Hepatocyte (in vitro differentiated cells): ENCODE data around the gene PRSS33. TPM values are rescaled to one million over a fixed set of nuclear protein-coding genes. Genes with fewer than 3 reads are reported as not detected.

Experiments used
- DNase-seq: peaks from one replicate; pipeline ENCODE4 v3.0.0-alpha.2; 2016; ENCODE audit warnings: low spot score
- H2AFZ ChIP-seq: fragments of 200-600 bp; sonication (generic); 2 replicates; pipeline ENCODE4 v1.6.0; 2016; ENCODE audit warnings: antibody characterized with exemption, mild to moderate bottlenecking
- H3K27ac ChIP-seq: fragments of 200-600 bp; sonication (generic); 2 replicates; pipeline ENCODE4 v1.5.1; 2016; ENCODE audit warnings: mild to moderate bottlenecking
- H3K27me3 ChIP-seq: fragments of 200-600 bp; sonication (generic); 2 replicates; pipeline ENCODE4 v1.6.1; 2016
- H3K36me3 ChIP-seq: fragments of 200-600 bp; sonication (generic); replicated peaks from 2 replicates; pipeline ENCODE4 v1.5.1; 2016; ENCODE audit warnings: low read depth; ENCODE audit not compliant: insufficient read depth
- H3K4me1 ChIP-seq: fragments of 200-600 bp; sonication (generic); 2 replicates; pipeline ENCODE4 v1.5.1; 2016; ENCODE audit warnings: mild to moderate bottlenecking, moderate library complexity; ENCODE audit not compliant: insufficient read depth
- H3K4me2 ChIP-seq: fragments of 200-600 bp; sonication (generic); 2 replicates; pipeline ENCODE4 v1.6.0; 2016
- H3K4me3 ChIP-seq: fragments of 200-600 bp; sonication (generic); 2 replicates; pipeline ENCODE4 v1.5.1; 2016; ENCODE audit warnings: mild to moderate bottlenecking
- H3K79me2 ChIP-seq: fragments of 200-600 bp; sonication (generic); 2 replicates; pipeline ENCODE4 v1.6.0; 2017; ENCODE audit warnings: mild to moderate bottlenecking
- H3K9me2 ChIP-seq: fragments of 200-600 bp; sonication (generic); replicated peaks from 2 replicates; pipeline ENCODE4 v1.6.0; 2017; ENCODE audit warnings: mild to moderate bottlenecking; ENCODE audit not compliant: insufficient read depth
- H3K9me3 ChIP-seq: fragments of 200-600 bp; sonication (generic); 2 replicates; pipeline ENCODE4 v1.5.1; 2016; ENCODE audit warnings: low read depth, mild to moderate bottlenecking
- H4K20me1 ChIP-seq: fragments of 200-600 bp; sonication (generic); 2 replicates; pipeline ENCODE4 v1.6.0; 2016; ENCODE audit warnings: mild to moderate bottlenecking; ENCODE audit not compliant: insufficient read depth, poor library complexity, severe bottlenecking
- EZH2 ChIP-seq: fragments of 200-600 bp; sonication (generic); IDR thresholded peaks from 2 replicates; pipeline ENCODE4 v1.6.1; 2016; ENCODE audit warnings: antibody characterized with exemption, mild to moderate bottlenecking, borderline replicate concordance
- EZH2phosphoT487 ChIP-seq: fragments of 200-600 bp; sonication (generic); IDR thresholded peaks from one replicate; pipeline ENCODE4 v1.6.1; 2018; ENCODE audit warnings: antibody characterized with exemption, mild to moderate bottlenecking, low read depth, moderate library complexity; ENCODE audit not compliant: unreplicated experiment, severe bottlenecking
- WGBS: methylation state at CpG from one replicate; pipeline ENCODE4 v1.1.6; 2016; ENCODE audit warnings: low lambda C conversion rate; ENCODE audit errors: missing lambda C conversion rate; 5-methylcytosine and 5-hydroxymethylcytosine counted together
- polyA plus RNA-seq: library from polyadenylated mRNA; unstranded; fragments of >200 nt; fragmentation: Nextera tagmentation; extraction: Ambion mirVana; gene quantifications from 2 replicates; pipeline ENCODE4 v1.2.1, GENCODE V29; 2016
- total RNA-seq: library from RNA; depleted of rRNA; stranded (reverse); fragments of >200 nt; gene quantifications from 2 replicates; pipeline ENCODE4 v1.2.3, GENCODE V29; 2014
- TF ChIP-seq, protein P1 (sequence below): fragments of 200-600 bp; sonication (generic); IDR thresholded peaks from 2 replicates; pipeline ENCODE4 v1.5.1; 2016; ENCODE audit warnings: antibody characterized with exemption, mild to moderate bottlenecking; ENCODE audit not compliant: poor library complexity

The PRSS33 gene
- total and polyA plus RNA-seq, 2 experiments from 2014 or later = not detected

- H3K4me3 ChIP-seq = no peak overlapping the region
- no peaks in the 10 kb centered on the region for H3K9me3 ChIP-seq
- DNase-seq = no peak
- no peaks in the 10 kb centered on the region for H4K20me1 ChIP-seq
- peaks cover 9% of the 10 kb centered on the region for H3K79me2 ChIP-seq
- no peaks in the 10 kb centered on the region for H3K36me3 ChIP-seq
- no peak overlapping the region for H3K27ac ChIP-seq
- no peak overlapping the region for H2AFZ ChIP-seq
- TF ChIP-seq EZH2 (no peak), EZH2phosphoT487 (no peak)
- TF ChIP-seq, protein P1, sequence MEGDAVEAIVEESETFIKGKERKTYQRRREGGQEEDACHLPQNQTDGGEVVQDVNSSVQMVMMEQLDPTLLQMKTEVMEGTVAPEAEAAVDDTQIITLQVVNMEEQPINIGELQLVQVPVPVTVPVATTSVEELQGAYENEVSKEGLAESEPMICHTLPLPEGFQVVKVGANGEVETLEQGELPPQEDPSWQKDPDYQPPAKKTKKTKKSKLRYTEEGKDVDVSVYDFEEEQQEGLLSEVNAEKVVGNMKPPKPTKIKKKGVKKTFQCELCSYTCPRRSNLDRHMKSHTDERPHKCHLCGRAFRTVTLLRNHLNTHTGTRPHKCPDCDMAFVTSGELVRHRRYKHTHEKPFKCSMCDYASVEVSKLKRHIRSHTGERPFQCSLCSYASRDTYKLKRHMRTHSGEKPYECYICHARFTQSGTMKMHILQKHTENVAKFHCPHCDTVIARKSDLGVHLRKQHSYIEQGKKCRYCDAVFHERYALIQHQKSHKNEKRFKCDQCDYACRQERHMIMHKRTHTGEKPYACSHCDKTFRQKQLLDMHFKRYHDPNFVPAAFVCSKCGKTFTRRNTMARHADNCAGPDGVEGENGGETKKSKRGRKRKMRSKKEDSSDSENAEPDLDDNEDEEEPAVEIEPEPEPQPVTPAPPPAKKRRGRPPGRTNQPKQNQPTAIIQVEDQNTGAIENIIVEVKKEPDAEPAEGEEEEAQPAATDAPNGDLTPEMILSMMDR = no peak
- H3K4me2 ChIP-seq = no peak overlapping the region
- no peaks in the 10 kb centered on the region for H3K27me3 ChIP-seq
- no peaks in the 10 kb centered on the region for H3K4me1 ChIP-seq
- WGBS = 91% methylated on average over 9 of the region's 9 CpGs
- H3K9me2 ChIP-seq = no peaks in the 10 kb centered on the region
These were observed 41.4 kb downstream of the PRSS33 start for GRCh38 chr16:2745961-2746360.

- H3K9me3 ChIP-seq = no peaks in the 10 kb centered on the region
- WGBS = 83% methylated on average over 15 of the region's 15 CpGs
- no peaks in the 10 kb centered on the region for H4K20me1 ChIP-seq
- H3K4me1 ChIP-seq = no peaks in the 10 kb centered on the region
- TF ChIP-seq EZH2phosphoT487 (no peak), EZH2 (no peak)
- TF ChIP-seq, protein P1 = no peak
- H3K9me2 ChIP-seq = no peaks in the 10 kb centered on the region
- H3K27me3 ChIP-seq = no peaks in the 10 kb centered on the region
- peaks cover 2% of the 10 kb centered on the region for H3K79me2 ChIP-seq
- no peak overlapping the region for H3K27ac ChIP-seq
- H3K4me2 ChIP-seq = no peak overlapping the region
- no peak for DNase-seq
- no peaks in the 10 kb centered on the region for H3K36me3 ChIP-seq
- H2AFZ ChIP-seq = no peak overlapping the region
- no peak overlapping the region for H3K4me3 ChIP-seq
These were observed 42.1 kb downstream of the PRSS33 start for GRCh38 chr16:2745116-2745890.

- no peaks in the 10 kb centered on the region for H3K9me2 ChIP-seq
- H3K36me3 ChIP-seq = no peaks in the 10 kb centered on the region
- TF ChIP-seq EZH2phosphoT487 (no peak), EZH2 (no peak)
- TF ChIP-seq, protein P1 = no peak
- no peaks in the 10 kb centered on the region for H3K79me2 ChIP-seq
- no peaks in the 10 kb centered on the region for H4K20me1 ChIP-seq
- H3K4me3 ChIP-seq = no peak overlapping the region
- H2AFZ ChIP-seq = no peak overlapping the region
- no peaks in the 10 kb centered on the region for H3K4me1 ChIP-seq
- no peak overlapping the region for H3K4me2 ChIP-seq
- WGBS = 91% methylated on average over 6 of the region's 6 CpGs
- DNase-seq = no peak
- H3K27me3 ChIP-seq = no peaks in the 10 kb centered on the region
- H3K9me3 ChIP-seq = no peaks in the 10 kb centered on the region
- no peak overlapping the region for H3K27ac ChIP-seq
These were observed 42.6 kb downstream of the PRSS33 start for GRCh38 chr16:2744711-2745110.
